Measurements from ENCODE around the gene ARID4B. TPM values are rescaled to one million over a fixed set of nuclear protein-coding genes. Genes with fewer than 3 reads are reported as not detected.

Gene ARID4B
- total and polyA plus RNA-seq, 2 of the 13 experiments (the other 11 are each of a cell fraction or from before 2014, with no cell fraction given), result 9.7 to 24.6 TPM

- Histone ChIP-seq H2AFZ (ENCODE audit: low read length) (no peak overlapping the region), H3K9ac (ENCODE audit: insufficient read depth, low read depth, low read length) (no peak overlapping the region), H3K27ac (ENCODE audit: extremely low read length, insufficient read depth, low read length) (no peak overlapping the region), H3K27me3 (ENCODE audit: control insufficient read depth in 1 of 2, insufficient read depth in 2 of 2, low read length in 2 of 2) (no peaks in the 10 kb centered on the region), H3K36me3 (replicated peaks in 1 of 2; ENCODE audit: control insufficient read depth in 1 of 2, insufficient read depth in 2 of 2, low read length in 2 of 2) (peaks cover 5 to 29% of the 10 kb centered on the region in 2 experiments; a peak in 4 of 5 replicates), H3K4me2 (ENCODE audit: low read depth, low read length) (no peak overlapping the region), H4K20me1 (ENCODE audit: insufficient read depth, low read length) (no peaks in the 10 kb centered on the region), H3K9me3 (ENCODE audit: low read length) (no peaks in the 10 kb centered on the region), H3K4me3 (replicated peaks in 1 of 3; ENCODE audit: insufficient read depth in 1 of 3, low read depth in 2 of 3, low read length in 3 of 3) (no peak overlapping the region), H3K4me1 (ENCODE audit: insufficient read depth, low read length) (no peaks in the 10 kb centered on the region), H3K79me2 (ENCODE audit: insufficient read depth, low read length) (no peaks in the 10 kb centered on the region)
- FAIRE-seq, result no peak
- TF ChIP-seq SCMH1 (CRISPR knock-in tag; IDR thresholded peaks at IDR 0.05; ENCODE audit: borderline replicate concordance) (no peak), GTF2F1 (IDR thresholded peaks at IDR 0.05; ENCODE audit: low read length) (no peak), ATF7 (IDR thresholded peaks at IDR 0.05) (no peak), ATF7 (CRISPR knock-in tag; IDR thresholded peaks at IDR 0.05) (no peak), ELF1 (CRISPR knock-in tag; IDR thresholded peaks at IDR 0.05) (no peak), CREM (IDR thresholded peaks at IDR 0.05) (no peak), CREM (CRISPR knock-in tag; IDR thresholded peaks at IDR 0.05) (no peak), RXRB (CRISPR knock-in tag; IDR thresholded peaks at IDR 0.05; ENCODE audit: borderline replicate concordance) (no peak)
- POLR2A ChIA-PET, result no interaction called here
- 89% methylated on average over 1 of the region's 1 CpG for WGBS (ENCODE audit: low lambda C conversion rate)
- ATAC-seq, result no peak
- intact Hi-C loops (cut with micrococcal nuclease; ENCODE audit: unreplicated experiment) (no loop called here), in situ Hi-C loops (cut with HindIII; ENCODE audit: extremely low pct_ligation_motif_present, low pct_unique_long_range_greater_than_20kb) (no loop called here)
- CTCF ChIA-PET (ENCODE audit: low intra/inter-chr PET ratio, low total read pairs), result no interaction called here
- no peak for DNase-seq (ENCODE audit: low spot score)
- no TSS peak for BruUV-seq (replicated peaks)
Measured at GRCh38 chr1:235341334-235341733, 13.4 kb upstream of the ARID4B start.

GRCh38 chr1:235339746-235340145 lies 11.8 kb upstream of the ARID4B start:
- WGBS (ENCODE audit: low lambda C conversion rate), result 85% methylated on average over 8 of the region's 8 CpGs
- ATAC-seq (no peak), FAIRE-seq (no peak), DNase-seq (ENCODE audit: low spot score) (no peak)
- in situ Hi-C loops (cut with HindIII; ENCODE audit: extremely low pct_ligation_motif_present, low pct_unique_long_range_greater_than_20kb) (no loop called here), intact Hi-C loops (cut with micrococcal nuclease; ENCODE audit: unreplicated experiment) (no loop called here)
- no peaks in the 10 kb centered on the region for H3K9me3 ChIP-seq (ENCODE audit: low read length)
- ChIA-PET POLR2A (no interaction called here), CTCF (ENCODE audit: low intra/inter-chr PET ratio, low total read pairs) (no interaction called here)
- TF ChIP-seq STAG1 (CRISPR knock-in tag; IDR thresholded peaks at IDR 0.05) (peak; percentile 27; the same call in 1 of the 2 replicates), RBM39 (IDR thresholded peaks at IDR 0.05; ENCODE audit: low read depth, low read length, poor library complexity, severe bottlenecking) (no peak)
- peaks cover 5 to 32% of the 10 kb centered on the region in 2 experiments; a peak in 4 of 5 replicates for H3K36me3 ChIP-seq (replicated peaks in 1 of 2; ENCODE audit: control insufficient read depth in 1 of 2, insufficient read depth in 2 of 2, low read length in 2 of 2)
- BruUV-seq (replicated peaks), result no TSS peak
- H3K27ac ChIP-seq (ENCODE audit: extremely low read length, insufficient read depth, low read length), result no peak overlapping the region
- 0 out of 2 replicates have a peak, but pooled peaks cover under 1% of the 10 kb centered on the region for H3K4me1 ChIP-seq (ENCODE audit: insufficient read depth, low read length)
- H3K79me2 ChIP-seq (ENCODE audit: insufficient read depth, low read length), result peaks cover 11% of the 10 kb centered on the region
- H3K4me2 ChIP-seq (ENCODE audit: low read depth, low read length), result no peak overlapping the region
- no peaks in the 10 kb centered on the region for H4K20me1 ChIP-seq (ENCODE audit: insufficient read depth, low read length)
- H3K9ac ChIP-seq (ENCODE audit: insufficient read depth, low read depth, low read length), result no peak overlapping the region
- H3K4me3 ChIP-seq (replicated peaks in 1 of 3; ENCODE audit: insufficient read depth in 1 of 3, low read depth in 2 of 3, low read length in 3 of 3), result no peak overlapping the region
- H3K27me3 ChIP-seq (ENCODE audit: control insufficient read depth in 1 of 2, insufficient read depth in 2 of 2, low read length in 2 of 2), result no peaks in the 10 kb centered on the region
- no peak overlapping the region for H2AFZ ChIP-seq (ENCODE audit: low read length)

All from HepG2 (cell line).